HCT116 (cell line): Measurements from ENCODE around the gene UBALD2. TPM values are rescaled to one million over a fixed set of nuclear protein-coding genes. Genes with fewer than 3 reads are reported as not detected.

Source experiments
- ATAC-seq: fragments of 200-7000 bp; cut with Tn5 transposase; 2 replicates; pipeline ENCODE4 v1.9.1; 2020; ENCODE audit warnings: mild to moderate bottlenecking, moderate library complexity
- BruUV-seq: library from RNA; stranded (reverse); fragments of 400-500 nt; replicated peaks from 2 replicates; lab custom pipeline; 2021; lab: Mats Ljungman, UMichigan
- CTCF ChIA-PET: fragments of 300-600 bp; sonication (Branson Sonifier 250); formaldehyde crosslinking; loops from one replicate; lab custom pipeline; 2021; ENCODE audit warnings: antibody characterized with exemption; lab: Charles Lee
- POLR2A ChIA-PET: fragments of 300-600, 350-600 bp; sonication (Branson Sonifier 250); formaldehyde crosslinking; loops from one replicate; lab custom pipeline; 2021; ENCODE audit warnings: antibody characterized with exemption; lab: Charles Lee
- RAD21 ChIA-PET, 2 experiments: fragments of 300-600 bp; sonication (Branson Sonifier 250); formaldehyde crosslinking; loops; one replicate each; lab custom pipeline; 2023; ENCODE audit warnings: low total read pairs in 2 of 2; ENCODE audit not compliant: uncharacterized antibody in 2 of 2, unreplicated experiment in 2 of 2, low non-redundant PET in 1 of 2; lab: Charles Lee
- DNase-seq: peaks from one replicate; pipeline ENCODE4 v3.0.0-alpha.2; 2010; ENCODE audit warnings: low read depth, low spot score
- H2AFZ ChIP-seq: fragments of 200-600 bp; shearing (Covaris generic), sonication (generic); 2 replicates; pipeline ENCODE4 v1.6.1; 2017; ENCODE audit warnings: low read depth, mixed run types, mixed read lengths, antibody characterized with exemption, low read length; ENCODE audit not compliant: poor library complexity, severe bottlenecking
- H3K27ac ChIP-seq: 2 replicates; pipeline ENCODE4 v1.5.1; 2012; ENCODE audit warnings: low read depth, low read length
- H3K27me3 ChIP-seq: fragments of 200-600 bp; sonication (generic); 2 replicates; pipeline ENCODE4 v1.6.1; 2016; ENCODE audit warnings: mixed run types, low read length, mixed read lengths; ENCODE audit not compliant: insufficient read depth
- H3K36me3 ChIP-seq, 2 experiments: fragments of 200-500 bp in 1 of 2; fragments of 200-600 bp in 1 of 2; sonication (Bioruptor generic) in 1 of 2; sonication (generic) in 1 of 2; 2 replicates each; pipeline versions ENCODE4 v1.5.1 to v1.6.1; 2014 to 2016; ENCODE audit warnings: low read length in 2 of 2, inconsistent platforms in 1 of 2, mixed read lengths in 1 of 2, mixed run types in 1 of 2; ENCODE audit not compliant: insufficient read depth in 2 of 2, control insufficient read depth in 1 of 2
- H3K4me1 ChIP-seq, 2 experiments: fragments of 200-600 bp in 1 of 2; sonication (generic) in 1 of 2; 2 replicates each; pipeline versions ENCODE4 v1.5.1 to v1.6.1; 2012 to 2017; ENCODE audit warnings: low read length in 2 of 2, inconsistent platforms in 1 of 2, mild to moderate bottlenecking in 1 of 2, mixed read lengths in 1 of 2, mixed run types in 1 of 2, moderate library complexity in 1 of 2; ENCODE audit not compliant: insufficient read depth in 2 of 2, control insufficient read depth in 1 of 2
- H3K4me2 ChIP-seq: fragments of 200-600 bp; sonication (generic); 2 replicates; pipeline ENCODE4 v1.6.1; 2017; ENCODE audit warnings: mixed run types, low read length, mixed read lengths
- H3K4me3 ChIP-seq, 2 experiments: fragments of 200-600 bp in 1 of 2; sonication (generic) in 1 of 2; replicated peaks in 1 of 2; 2 replicates each; pipeline ENCODE4 v1.5.1; 2011 to 2016; ENCODE audit warnings: low read length in 2 of 2, control low read depth in 1 of 2, low read depth in 1 of 2, mild to moderate bottlenecking in 1 of 2, mixed read lengths in 1 of 2, mixed run types in 1 of 2
- H3K79me2 ChIP-seq: fragments of 200-600 bp; sonication (generic); 2 replicates; pipeline ENCODE4 v1.6.1; 2017; ENCODE audit warnings: mild to moderate bottlenecking, mixed run types, low read length, moderate library complexity, mixed read lengths; ENCODE audit not compliant: insufficient read depth
- H3K9ac ChIP-seq: fragments of 200-600 bp; sonication (generic); 2 replicates; pipeline ENCODE4 v1.6.1; 2016; ENCODE audit warnings: low read length, mixed read lengths
- H3K9me2 ChIP-seq: fragments of 200-600 bp; sonication (generic), shearing (Covaris generic); 2 replicates; pipeline ENCODE4 v1.6.1; 2017; ENCODE audit warnings: mixed run types, mild to moderate bottlenecking, moderate library complexity; ENCODE audit not compliant: insufficient read depth
- H3K9me3 ChIP-seq, 2 experiments: fragments of 200-500 bp in 1 of 2; fragments of 200-600 bp in 1 of 2; sonication (Bioruptor generic) in 1 of 2; sonication (generic) in 1 of 2; 2 replicates each; pipeline ENCODE4 v1.6.1; 2014 to 2017; ENCODE audit warnings: low read length in 2 of 2, mixed read lengths in 2 of 2, inconsistent platforms in 1 of 2, low read depth in 1 of 2, mild to moderate bottlenecking in 1 of 2, mixed run types in 1 of 2, moderate library complexity in 1 of 2; ENCODE audit not compliant: control insufficient read depth in 1 of 2, insufficient read depth in 1 of 2
- H4K20me1 ChIP-seq: fragments of 200-600 bp; sonication (generic), shearing (Covaris generic); 2 replicates; pipeline ENCODE4 v1.6.1; 2017; ENCODE audit warnings: mixed run types, mild to moderate bottlenecking, moderate library complexity; ENCODE audit not compliant: insufficient read depth
- CBX3 ChIP-seq: IDR thresholded peaks from 2 replicates; pipeline ENCODE4 v1.6.1; 2012; ENCODE audit warnings: low read depth
- ELF1 ChIP-seq: IDR thresholded peaks from 2 replicates; pipeline ENCODE4 v1.6.1; 2012; ENCODE audit warnings: low read depth, borderline replicate concordance
- POLR2A ChIP-seq: IDR thresholded peaks from 2 replicates; pipeline ENCODE4 v1.7.0; 2011; ENCODE audit warnings: borderline replicate concordance; ENCODE audit not compliant: insufficient read depth, insufficient read length; ENCODE audit errors: extremely low read depth
- POLR2AphosphoS5 ChIP-seq: IDR thresholded peaks from 2 replicates; pipeline ENCODE4 v1.6.1; 2011; ENCODE audit warnings: mild to moderate bottlenecking, low read depth, low read length, moderate library complexity
- RAD21 ChIP-seq: IDR thresholded peaks from 2 replicates; pipeline ENCODE4 v1.6.1; 2012; ENCODE audit warnings: low read depth, mild to moderate bottlenecking
- SP1 ChIP-seq: IDR thresholded peaks from 2 replicates; pipeline ENCODE4 v1.6.1; 2012; ENCODE audit warnings: low read depth
- SRF ChIP-seq: IDR thresholded peaks from 2 replicates; pipeline ENCODE4 v1.6.1; 2012; ENCODE audit warnings: low read depth
- YY1 ChIP-seq: IDR thresholded peaks from 2 replicates; pipeline ENCODE4 v1.6.1; 2011; ENCODE audit warnings: low read length, low read depth, moderate library complexity, mild to moderate bottlenecking; ENCODE audit not compliant: insufficient replicate concordance; ENCODE audit errors: extremely low read depth
- intact Hi-C: fragments of 100-400 bp; cut with micrococcal nuclease; formaldehyde crosslinking; loops from 2 replicates; pipeline ENCODE4 v1.10.0; 2022
- total RNA-seq: library from RNA; stranded (reverse); gene quantifications from one replicate; pipeline ENCODE4 v1.2.1, GENCODE V29; 2021; ENCODE audit not compliant: unreplicated experiment
- TF ChIP-seq, protein P1 (sequence below), 3 experiments: fragments of 200-600 bp in 1 of 3; sonication (generic) in 1 of 3; IDR thresholded peaks in 2 of 3; conservative IDR thresholded peaks in 1 of 3; 2 replicates each; pipeline ENCODE4 v1.5.1; 2012 to 2017; ENCODE audit warnings: low read depth in 2 of 3, low read length in 2 of 3, antibody characterized with exemption in 1 of 3, borderline replicate concordance in 1 of 3, control low read depth in 1 of 3, mild to moderate bottlenecking in 1 of 3, mixed read lengths in 1 of 3, mixed run types in 1 of 3, moderate library complexity in 1 of 3; ENCODE audit not compliant: insufficient read depth in 1 of 3

The UBALD2 gene
- total RNA-seq, 1 experiment from 2014 or later = 94.3 TPM

DNA sequence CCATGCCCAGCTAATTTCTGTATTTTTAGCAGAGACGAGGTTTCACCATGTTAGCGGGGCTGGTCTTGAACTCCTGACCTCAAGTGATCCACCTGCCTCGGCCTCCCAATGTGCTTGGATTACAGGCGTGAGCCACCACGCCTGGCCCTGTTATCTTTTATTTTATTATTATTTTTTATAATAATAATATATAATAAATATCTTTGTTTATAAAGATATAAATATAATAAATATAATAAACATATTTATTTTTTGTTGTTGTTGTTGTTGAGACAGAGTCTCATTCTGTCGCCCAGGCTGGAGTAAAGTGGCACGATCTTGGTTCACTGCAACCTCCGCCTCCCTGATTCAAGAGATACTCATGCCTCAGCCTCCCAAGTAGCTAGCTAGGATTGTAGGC lies 17.8 kb upstream of the UBALD2 start:
- RAD21 ChIA-PET = no interaction called here
- CTCF ChIA-PET = interaction anchor here (1.5 kb wide), 1 partner anchor 65 kb away, joined by 3 read pairs; no protein-coding TSS in a partner anchor
- intact Hi-C loops = no loop called here
- no peak for TF ChIP-seq POLR2A
- no peak for TF ChIP-seq YY1
- no peak for TF ChIP-seq POLR2AphosphoS5
- no peak for TF ChIP-seq RAD21
- no peak for TF ChIP-seq SRF
- TF ChIP-seq SP1 = no peak
- no peak for TF ChIP-seq CBX3
- Histone ChIP-seq H3K4me1 (peaks cover 0 to 21% of the 10 kb centered on the region in 2 experiments; a peak in 2 of 4 replicates), H3K9me2 (no peaks in the 10 kb centered on the region), H3K9me3 (no peaks in the 10 kb centered on the region), H3K9ac (no peak overlapping the region), H3K79me2 (no peaks in the 10 kb centered on the region), H3K36me3 (no peaks in the 10 kb centered on the region), H3K27ac (no peak overlapping the region), H3K4me2 (no peak overlapping the region), H3K27me3 (no peaks in the 10 kb centered on the region), H3K4me3 (no peak overlapping the region), H4K20me1 (no peaks in the 10 kb centered on the region), H2AFZ (no peak overlapping the region)
- no TSS peak for BruUV-seq
- ATAC-seq (no peak), DNase-seq (no peak)
- POLR2A ChIA-PET = interaction anchor here (1.0 to 3.1 kb wide), 4 partner anchors 9 to 21 kb away, joined by 3 to 13 read pairs (median 3); partner anchors contain the start of gene UBALD2

DNA sequence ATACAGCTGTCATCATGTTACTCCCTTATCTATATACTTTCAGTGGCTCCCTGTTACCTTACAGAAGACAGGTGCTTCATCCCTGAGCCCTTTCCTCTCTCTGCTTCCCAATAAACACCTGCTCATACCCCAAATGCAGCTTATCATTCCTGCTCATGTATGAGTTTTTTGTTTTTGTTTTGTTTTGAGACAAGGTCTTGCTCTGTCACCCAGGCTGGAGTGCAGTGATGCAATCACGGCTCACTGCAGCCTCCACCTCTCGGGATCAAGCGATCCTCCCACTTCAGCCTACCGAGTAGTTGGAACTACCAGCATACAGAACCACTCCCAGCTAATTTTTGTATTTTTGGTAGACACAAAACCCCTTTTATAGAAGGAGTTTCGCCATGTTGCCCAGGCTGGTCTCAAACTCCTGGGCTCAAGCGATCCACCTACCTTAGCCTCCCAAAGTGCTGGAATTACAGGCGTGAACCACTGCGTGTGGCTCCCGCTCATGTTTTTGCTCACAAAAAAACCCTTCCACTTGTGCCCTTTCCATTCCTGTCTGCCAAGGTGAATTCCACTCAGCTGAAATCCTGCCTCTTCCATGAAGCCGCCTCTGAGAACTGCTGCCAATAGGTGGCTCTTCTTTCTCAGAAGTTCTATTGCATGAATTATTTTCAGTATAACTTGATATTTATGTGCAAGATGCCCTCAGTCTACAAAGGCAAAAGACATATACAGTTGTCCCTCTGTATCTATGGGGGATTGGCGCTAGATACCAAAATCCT lies 16.9 kb upstream of the UBALD2 start:
- ATAC-seq (no peak; the same call in 1 of the 2 replicates), DNase-seq (no peak)
- ChIA-PET POLR2A (interaction anchor here (1.2 to 1.5 kb wide), 2 partner anchors 9 to 10 kb away, joined by 3 read pairs; no protein-coding TSS in a partner anchor), RAD21 (no interaction called here), CTCF (interaction anchor here (1.3 to 1.5 kb wide), 2 partner anchors 32 to 66 kb away, joined by 3 to 4 read pairs; no protein-coding TSS in a partner anchor)
- Histone ChIP-seq H3K36me3 (no peaks in the 10 kb centered on the region), H3K9ac (no peak overlapping the region), H3K9me3 (no peaks in the 10 kb centered on the region), H3K27ac (no peak overlapping the region), H3K4me1 (peaks cover 0 to 21% of the 10 kb centered on the region in 2 experiments; a peak in 2 of 4 replicates), H4K20me1 (no peaks in the 10 kb centered on the region), H3K9me2 (no peaks in the 10 kb centered on the region), H3K4me2 (no peak overlapping the region), H2AFZ (no peak overlapping the region), H3K27me3 (no peaks in the 10 kb centered on the region), H3K4me3 (no peak overlapping the region), H3K79me2 (no peaks in the 10 kb centered on the region)
- no TSS peak for BruUV-seq
- intact Hi-C loops = no loop called here
- TF ChIP-seq ELF1 = no peak
- peak; percentile 56 for TF ChIP-seq RAD21
- TF ChIP-seq, protein P1, sequence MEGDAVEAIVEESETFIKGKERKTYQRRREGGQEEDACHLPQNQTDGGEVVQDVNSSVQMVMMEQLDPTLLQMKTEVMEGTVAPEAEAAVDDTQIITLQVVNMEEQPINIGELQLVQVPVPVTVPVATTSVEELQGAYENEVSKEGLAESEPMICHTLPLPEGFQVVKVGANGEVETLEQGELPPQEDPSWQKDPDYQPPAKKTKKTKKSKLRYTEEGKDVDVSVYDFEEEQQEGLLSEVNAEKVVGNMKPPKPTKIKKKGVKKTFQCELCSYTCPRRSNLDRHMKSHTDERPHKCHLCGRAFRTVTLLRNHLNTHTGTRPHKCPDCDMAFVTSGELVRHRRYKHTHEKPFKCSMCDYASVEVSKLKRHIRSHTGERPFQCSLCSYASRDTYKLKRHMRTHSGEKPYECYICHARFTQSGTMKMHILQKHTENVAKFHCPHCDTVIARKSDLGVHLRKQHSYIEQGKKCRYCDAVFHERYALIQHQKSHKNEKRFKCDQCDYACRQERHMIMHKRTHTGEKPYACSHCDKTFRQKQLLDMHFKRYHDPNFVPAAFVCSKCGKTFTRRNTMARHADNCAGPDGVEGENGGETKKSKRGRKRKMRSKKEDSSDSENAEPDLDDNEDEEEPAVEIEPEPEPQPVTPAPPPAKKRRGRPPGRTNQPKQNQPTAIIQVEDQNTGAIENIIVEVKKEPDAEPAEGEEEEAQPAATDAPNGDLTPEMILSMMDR (IDR thresholded peaks at IDR 0.05 in 2 of 3, conservative IDR thresholded peaks at IDR 0.05 in 1 of 3; ENCODE audit: borderline replicate concordance in 1 of 3, insufficient read depth in 1 of 3, low read depth in 2 of 3, low read length in 2 of 3) = peak in 2 of 3 experiments; percentile 11 to 39; a peak in 2 of 6 replicates
